Hematopoietic multipotent progenitor cell treated with erythropoietin and hydrocortisone succinate and interleukin-3 and kit ligand, for 4 days (in vitro differentiated cells): ENCODE measurements around the gene NATD1.
A peak's percentile ranks its signal among the peaks of the same experiment; 100 is the strongest.

ENCODE experiments used
- DNase-seq: peaks from one replicate; pipeline ENCODE4 v3.0.0-alpha.2; 2015

The NATD1 gene

DNA sequence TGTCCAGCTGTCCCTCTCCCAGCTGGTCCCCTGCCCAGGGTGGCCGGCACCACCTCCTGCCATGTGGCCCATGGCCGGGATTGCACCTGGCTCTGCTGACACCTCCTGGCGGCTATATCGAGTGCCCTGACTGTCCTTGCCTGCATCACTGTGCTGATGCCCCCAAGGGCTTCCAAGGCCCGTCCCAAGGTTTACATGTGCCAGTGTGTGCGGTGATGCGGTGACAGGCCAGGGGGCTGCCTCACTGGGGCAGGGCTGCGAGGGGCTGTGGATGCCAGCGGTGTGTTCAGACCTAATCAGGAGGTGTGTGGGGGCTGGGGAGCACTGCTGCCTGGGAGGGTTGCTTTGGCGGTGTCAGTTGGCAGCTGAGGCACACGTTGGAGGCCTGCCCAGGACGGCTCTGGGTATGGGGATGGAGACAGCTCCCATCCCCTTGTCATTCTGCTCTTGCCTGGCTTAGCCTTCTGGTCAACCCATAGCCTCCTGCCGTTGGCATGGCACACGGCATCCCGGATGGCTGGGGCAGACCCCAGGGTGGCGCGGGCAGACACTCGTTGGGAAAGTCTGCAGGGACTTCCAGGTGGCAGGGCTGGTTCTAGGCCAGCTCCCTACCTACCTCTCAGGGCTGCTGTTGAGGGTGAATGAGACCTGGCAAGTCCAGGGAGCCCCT is 36.8 kb upstream of the NATD1 start:
- peak; percentile 32 for DNase-seq

DNA sequence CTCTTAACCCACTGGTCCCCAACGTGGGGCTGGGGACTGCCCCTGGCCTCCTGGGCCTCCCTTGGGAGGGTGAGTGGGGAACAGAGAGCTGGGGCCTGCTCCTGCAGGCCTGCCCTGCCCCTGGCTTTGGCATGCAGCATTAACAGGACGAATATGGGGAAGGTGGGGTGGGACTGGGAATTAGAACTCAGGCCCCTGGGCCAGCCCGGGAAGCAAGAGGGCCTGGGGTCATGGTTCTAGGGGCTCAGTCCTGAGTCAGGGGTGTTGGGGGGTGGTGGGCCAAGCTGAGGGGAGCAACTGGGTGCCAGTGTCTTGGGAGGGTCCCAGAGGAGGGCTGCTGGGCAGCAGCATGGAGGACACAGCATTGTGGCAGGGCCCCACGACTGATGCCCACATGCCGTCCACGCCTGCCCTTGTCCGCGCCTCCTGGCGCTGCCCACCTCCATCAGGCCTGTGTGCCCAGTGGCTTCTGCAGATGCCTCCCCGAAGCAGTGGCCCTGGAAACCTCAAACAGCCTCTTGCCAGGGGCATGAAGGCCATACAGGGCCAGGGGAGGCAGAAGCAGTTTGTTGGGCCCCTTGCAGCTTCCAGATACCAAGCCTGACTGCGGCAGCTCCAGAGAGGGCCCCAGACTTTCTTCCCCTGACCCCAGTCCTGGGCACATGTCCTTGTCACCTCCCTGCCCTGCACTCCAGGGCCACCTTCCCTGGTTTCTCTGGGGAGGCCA is 36.1 kb upstream of the NATD1 start:
- no peak for DNase-seq

DNA sequence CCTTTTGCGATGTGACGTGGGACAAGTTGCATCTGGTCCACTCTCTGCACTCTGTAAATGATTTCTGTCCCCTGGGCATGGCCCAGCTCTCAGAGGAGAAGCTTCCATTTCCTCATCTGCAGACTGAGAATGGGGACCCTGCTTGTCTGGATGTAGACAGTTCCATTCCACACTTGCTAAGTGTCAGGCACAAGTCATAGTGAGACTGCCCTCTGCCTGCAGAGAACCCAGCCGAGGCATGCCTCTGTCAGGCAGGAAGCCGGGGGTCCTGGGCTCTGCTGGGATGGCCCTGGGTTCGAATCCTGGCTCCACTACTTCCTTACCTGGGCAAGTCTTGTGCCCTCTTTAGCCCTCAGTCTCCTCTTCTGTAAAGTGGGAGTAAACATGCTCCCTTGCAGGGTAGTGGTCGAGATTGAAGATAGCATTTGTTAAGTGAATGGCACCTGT is 35.4 kb upstream of the NATD1 start:
- peak; percentile 61 for DNase-seq

DNA sequence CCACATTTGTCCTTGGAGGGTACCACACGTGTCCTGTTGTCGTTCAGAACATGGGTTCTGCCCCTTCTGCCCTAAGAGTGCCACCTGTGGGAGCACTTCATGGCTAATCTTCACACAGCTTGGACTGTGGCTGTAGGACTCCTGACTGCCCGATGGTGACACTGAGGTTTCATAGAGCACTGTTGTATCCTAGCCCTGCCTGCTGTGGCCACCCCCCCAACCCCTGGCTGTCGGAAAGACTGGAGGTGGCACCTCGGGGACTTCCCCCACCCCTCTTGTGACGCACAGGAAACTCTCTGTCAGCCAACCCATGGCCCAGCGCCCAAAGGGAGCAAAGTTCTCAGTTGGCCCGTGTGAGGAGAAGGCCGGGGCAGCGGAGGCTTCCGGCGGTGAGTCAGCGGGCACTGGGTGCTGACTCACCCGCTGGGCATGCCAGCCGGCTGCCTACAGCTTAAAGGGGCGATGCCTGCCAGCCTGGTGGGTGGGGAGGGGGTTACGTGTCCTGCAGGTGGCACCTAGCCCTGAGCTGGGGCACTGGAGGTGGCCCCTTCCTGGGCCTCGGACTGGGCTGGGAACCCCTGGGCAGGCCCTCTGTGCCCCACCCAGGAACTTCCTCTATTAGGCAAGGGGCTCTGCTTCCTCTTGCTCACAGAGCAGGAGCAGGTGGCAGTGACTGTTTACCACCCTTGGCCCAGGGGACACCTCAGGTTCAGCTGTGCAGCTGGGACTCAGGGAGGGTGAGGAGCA is 34.7 kb upstream of the NATD1 start:
- DNase-seq: peak; percentile 99

DNA sequence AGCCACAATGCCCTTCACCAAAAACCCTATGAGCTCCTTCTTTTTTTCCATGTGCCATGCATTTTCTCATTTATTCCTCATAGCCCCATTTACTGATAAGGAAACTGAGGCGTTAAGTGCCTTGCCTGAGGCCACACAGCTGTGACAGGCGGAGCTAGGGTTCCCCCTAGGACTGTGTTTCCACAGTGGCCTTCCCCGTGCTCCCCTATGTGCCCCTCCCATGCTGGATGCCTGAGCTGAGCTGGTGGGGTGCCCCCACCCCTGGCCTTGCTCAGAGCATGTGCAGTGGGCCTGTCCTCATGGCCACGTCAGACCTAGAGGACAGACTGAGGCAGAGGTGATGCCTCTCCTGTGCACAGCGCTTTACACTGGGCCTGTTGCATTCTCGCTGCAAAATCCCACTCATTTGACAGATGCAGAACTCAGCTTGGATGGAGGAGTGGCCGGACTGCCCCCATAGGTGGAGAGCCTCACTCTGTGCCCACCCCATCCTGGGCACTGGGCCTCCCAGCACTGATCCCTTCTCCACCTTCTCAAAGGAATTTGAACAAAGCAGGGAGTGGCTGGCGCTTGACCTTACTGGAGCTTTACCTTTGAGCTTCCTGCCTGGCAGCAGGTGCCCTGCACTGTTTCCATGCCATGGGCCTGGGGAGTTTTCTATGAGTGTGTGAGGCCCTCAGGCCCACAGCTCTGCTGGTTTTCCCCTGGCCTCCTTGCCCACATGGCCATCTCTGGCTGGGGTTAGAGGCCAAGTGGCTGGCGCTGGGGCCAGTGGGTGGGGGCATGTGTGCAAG is 33.9 kb upstream of the NATD1 start:
- DNase-seq: peak; percentile 34

DNA sequence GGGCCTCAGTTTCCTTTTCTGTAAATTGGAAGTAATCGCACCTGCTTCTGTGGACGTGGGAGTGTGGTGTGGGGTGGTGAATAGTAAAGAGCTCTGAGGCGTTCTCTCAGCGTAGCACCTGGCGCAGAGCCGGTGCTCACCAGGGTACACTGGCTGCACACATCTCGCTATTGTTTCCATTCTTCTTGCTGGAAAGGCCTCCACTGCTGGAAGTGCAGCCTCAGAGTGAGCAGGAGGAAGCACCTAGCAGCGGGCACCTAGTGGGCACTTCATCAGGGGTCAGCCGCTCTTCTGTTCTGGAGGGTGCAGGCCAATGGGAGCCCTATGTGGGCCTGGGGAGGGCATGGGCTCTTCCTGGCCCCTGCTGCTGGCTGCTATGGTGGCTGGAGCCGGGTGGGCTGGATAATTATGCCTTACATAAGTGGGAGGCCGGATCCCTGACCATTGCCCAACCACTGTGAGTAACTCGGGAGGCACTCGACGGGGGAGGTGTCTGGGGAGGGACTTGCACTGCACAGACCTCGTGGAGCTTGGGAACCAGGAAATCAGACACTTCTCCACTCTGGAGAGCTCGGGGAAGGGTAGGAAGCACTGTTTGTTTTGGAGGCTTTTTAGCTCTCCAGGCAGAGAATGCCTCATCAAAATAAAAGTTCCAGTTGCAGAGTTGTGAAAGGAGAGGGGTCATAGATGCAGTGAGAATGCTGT is 33.0 kb upstream of the NATD1 start:
- DNase-seq: peak; percentile 82

DNA sequence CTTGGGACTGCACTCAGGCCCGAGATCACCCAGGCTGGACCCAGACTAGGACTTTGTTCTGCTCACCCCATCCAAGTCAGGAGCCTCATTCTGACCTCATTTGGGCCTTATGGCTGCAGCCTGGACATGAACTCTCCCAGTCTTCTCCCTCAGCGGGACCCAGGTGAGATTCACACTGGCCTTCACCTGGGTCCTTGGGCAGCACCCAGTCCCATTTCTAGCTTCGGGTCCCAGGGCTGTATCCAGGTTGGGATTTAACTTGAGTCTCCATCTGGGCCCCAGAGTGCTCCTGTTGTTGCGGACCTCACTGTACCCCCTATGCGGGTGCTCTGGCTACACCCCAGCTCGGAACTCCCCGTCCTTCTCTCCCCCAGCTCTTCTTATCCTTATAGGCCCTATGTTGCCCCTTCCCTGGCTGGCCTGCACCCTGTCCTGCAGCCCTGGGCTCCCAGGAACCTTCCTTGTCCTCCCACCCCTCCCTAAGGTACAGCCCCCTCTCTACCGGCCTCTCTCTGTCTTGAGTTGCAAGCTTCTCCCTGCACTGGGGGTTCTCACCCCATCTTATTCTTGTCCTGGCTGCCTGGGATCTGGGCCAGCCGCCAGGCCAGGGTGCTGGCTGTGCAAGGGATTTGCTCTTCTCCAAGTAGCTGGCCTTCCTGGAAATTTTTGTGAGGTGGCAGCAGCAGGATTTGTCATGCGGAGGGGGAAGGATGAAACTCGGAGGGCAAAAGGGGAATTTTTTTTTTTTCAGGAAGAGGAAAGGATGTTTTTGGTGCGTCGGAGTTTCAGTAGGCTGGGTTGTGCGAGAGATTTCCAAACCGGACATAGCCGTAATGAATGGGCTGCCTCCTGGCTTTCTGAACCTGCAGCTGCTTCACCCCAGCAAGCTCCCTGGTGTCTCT is 32.2 kb upstream of the NATD1 start:
- DNase-seq: peak; percentile 36

DNA sequence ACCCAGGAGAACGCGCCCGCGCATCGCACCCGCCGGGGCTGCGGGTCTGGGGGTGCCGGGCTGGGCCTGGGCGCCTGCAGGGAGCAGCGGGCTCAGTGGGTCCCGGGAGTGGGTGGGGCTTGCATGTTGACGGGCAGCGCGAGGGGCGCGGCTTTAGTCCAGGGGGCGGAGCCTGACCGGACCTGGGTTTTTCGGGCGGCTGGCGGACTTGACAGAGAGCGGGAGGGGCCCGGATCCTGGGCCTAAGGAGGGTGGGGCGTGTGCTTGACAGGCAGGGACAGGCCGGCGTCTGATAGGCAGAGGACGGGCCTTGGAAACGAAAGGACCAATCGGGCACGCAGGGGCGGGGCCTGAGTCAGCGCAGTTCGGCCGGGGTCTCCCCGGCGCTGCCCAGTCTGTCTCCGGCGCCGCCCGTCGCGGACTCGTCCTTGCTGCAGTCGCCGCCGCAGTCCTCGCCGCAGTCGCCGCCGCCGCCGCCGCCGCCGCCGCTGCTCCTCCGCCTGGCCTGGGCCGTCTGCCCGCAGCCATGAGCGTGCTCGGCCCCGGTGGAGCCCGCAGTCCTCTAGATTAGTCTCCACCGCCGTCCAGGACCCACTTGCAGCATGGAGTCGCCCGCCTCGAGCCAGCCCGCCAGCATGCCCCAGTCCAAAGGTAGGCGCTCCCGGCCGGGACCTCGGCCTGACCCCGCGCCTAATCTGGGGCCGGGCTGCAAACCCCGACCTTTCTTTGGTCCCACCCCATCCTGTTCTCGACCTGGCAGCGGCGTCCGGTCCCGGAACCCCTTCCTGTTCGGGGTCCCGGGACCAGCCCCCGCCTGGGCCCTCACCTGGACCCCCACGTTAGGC is 31.3 kb upstream of the NATD1 start, which contains the start of gene MAP2K3:
MAP2K3 (plus strand) TSS at position 393 of the 845 bp plus-strand sequence; CDS start at position 603, 210 bp downstream.
- DNase-seq: peak; percentile 100

DNA sequence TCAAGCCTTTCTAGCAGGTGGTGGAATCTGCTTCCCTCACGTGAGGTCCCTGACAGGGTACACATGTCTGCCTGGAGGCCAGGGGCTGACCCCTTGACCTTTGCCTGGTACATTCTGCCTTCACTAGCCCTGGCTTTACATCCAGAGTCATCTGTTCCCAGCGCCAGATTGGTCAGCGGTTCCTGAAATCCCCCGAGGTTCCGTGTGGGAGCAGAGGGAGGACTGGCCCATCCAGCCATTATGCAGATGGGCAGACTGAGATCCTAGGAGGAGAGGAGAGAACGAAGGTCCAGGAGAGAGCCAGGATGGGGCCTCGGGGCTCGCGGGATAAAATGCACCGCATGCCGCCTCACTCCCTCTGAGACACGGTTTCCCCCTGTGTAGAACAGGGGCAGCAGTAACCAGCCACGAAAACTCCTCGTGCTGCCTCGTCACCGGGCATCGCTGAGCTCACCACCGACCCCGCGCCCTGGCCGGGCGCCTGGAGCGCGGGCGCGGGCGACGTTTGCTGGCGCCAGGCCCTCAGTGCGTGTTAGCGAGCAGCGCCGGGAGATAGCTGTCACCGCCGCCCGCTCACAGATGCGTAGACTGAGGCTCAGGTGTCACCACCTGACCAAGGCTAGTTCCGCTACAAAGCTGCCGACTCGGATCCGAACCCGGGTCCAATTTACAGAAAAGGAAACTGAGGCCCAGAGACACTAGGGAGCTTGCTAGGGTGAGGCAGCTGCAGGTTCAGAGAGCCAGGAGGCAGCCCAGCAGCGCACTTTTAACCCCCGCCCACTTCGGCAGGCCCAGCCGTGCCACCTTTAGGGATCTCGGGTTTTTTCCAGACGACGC is 30.5 kb upstream of the NATD1 start:
- no peak for DNase-seq

DNA sequence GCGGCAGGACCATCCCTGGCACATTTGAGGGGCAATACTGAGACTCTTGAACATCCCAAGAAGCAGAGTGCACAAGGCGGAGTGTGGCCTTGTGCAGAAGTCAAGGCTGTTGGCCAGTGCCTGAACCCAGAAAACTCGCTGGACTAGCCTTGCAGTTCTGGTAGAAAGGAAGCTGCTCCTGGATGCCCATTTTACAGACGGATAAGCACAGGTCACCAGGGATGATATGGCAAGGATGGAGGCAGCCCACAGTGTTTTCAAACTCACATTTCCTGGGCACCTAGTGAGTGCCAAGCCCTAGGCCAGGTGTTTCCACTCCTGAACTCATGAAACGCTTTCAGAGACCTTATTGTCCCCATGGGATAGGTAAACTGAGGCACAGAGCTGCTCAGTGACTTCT is 29.6 kb upstream of the NATD1 start:
- DNase-seq: no peak

DNA sequence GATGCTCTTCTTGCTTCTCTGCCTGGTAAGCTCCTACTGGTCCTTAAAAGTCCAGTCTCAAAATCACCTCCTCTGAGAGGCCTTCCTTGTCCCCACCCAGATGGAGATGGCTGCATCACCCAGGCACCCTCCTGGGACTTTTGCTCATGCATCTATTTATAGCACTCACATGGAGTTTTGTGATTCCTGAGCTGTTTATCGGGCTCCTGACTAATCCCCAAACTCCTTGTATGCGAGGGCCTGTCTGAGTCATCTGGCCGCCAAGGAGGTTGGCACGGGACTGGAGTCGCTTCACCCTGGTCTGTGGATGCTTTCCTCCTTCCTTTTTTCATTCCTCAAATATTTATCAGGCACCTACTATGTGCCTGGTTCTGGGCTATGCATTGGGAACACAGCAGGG is 29.0 kb upstream of the NATD1 start:
- no peak for DNase-seq

DNA sequence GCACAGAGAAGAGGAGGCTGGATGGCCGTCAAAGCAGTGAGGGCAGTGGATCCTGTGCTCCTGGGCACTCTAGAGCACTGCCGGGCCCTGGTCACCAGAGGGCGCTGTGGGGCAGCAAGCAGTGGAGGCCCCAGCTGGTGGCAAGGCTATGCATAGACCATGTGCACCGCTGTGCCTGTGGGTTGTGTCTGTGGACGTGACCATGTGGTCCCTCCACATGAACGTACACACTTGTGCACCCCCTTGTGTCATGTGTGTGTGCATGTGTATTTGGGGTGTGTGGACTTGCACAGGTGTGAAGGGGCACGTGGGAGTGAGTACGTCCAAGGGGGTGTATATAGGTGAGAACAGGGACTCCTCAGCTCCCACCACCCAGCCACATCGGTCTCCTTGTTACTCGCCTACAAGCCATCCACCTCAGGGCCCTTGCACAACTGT is 26.9 kb upstream of the NATD1 start:
- DNase-seq: peak; percentile 95

DNA sequence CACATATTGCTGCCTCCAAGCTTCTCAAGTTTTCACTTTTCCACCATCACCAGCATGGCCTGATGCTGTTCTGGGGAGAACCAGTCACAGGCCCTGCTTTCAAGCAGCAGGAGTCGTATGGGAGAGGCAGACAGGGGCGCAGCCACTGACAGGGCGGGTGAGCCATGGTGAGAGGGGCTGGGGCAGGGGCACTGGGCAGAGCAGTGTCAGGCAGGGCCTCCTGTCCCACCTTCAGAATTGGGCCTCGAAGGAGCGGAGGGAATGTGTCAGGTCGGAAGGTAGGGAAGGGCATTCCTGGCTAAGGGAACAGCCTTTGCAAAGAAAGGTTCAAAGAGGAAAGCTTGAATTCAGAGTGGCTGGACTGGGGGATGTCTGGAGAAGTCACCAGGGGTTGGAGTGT is 26.4 kb upstream of the NATD1 start:
- DNase-seq: no peak

DNA sequence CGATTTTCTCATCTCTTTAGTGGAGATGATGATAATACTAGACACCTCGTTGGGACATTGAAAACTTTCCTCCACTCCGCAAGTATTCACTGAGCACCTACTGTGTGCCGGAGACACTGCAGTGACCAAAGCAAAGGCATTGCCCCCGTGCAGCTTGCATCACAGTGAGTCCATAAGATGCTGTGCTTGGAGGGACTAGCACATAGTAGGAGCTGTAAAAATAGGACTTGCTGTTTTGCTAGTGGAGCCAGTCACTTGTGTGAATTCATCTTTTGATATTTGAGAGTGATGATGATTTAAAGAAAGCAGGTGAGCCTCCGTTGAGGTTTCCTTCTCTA is 26.0 kb upstream of the NATD1 start:
- no peak for DNase-seq

DNA sequence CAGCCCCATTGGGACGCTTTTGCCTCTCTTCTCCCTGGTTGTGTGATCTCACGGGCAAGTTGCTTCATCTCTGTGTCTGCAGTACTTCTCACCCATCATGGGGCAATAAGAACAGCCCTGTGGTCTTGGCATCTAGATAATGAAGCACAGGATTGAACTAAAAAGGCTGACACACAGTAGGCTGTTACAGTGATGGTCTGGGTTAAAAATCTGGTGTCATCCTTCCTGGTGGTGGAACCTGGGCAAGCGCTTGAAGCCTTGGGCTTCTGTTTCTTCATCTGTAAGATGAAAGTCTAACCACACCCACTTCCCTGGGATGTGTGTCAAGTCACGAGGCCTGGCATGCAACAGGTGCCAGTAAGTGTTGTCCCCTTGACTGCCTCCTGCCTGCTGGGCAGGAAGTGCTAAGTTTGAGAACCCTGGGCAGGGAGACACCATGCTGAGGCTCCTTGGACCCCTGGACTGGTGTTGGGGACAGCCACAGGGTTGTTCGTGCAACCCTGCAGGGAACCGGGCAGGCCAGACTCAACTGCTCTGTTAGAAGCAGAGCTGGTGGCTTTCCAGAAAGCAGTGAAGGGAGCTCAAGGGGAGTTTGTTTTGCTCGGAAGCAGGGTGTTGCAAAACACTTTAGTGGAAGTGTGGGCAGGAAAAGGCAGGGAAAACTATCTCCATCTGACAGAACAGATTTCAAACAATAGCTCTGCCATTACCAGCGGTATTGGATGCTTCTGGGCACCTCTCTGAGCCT is 25.4 kb upstream of the NATD1 start:
- peak; percentile 76 for DNase-seq

DNA sequence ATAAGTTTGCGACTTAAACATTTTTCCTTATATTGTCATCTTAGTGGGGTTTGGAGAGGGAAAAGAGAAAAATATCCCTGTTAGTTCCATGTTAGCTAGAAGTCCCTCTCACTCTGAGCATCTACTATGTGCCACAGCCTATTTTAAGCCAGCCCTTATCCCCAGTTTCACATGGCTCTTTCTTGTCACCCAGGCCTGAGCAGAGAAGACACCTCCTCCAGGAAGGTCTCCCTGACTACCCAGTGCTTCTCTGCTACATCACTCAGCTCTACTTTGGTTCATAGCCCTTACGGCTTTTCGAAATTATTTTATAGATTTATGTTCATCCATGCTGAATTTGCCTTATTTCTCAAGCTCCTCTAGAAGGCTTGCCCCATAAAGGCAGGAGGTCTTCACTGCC is 24.1 kb upstream of the NATD1 start:
- no peak for DNase-seq

DNA sequence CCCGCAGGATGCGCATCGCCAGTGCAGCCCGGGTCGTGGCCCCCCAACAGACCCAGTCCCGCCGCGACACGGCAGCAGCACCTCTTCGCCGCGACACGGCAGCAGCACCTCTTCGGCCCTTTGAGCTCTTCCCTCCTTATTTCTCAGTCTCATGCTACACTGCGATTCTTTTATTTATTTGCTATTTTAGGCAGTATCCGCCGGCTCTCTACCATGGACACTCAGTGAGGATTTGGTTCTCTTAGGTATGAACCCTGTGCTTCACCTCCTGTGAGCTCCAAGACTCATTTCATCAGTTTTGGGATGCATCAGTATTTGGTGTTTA is 23.0 kb upstream of the NATD1 start:
- DNase-seq: no peak

DNA sequence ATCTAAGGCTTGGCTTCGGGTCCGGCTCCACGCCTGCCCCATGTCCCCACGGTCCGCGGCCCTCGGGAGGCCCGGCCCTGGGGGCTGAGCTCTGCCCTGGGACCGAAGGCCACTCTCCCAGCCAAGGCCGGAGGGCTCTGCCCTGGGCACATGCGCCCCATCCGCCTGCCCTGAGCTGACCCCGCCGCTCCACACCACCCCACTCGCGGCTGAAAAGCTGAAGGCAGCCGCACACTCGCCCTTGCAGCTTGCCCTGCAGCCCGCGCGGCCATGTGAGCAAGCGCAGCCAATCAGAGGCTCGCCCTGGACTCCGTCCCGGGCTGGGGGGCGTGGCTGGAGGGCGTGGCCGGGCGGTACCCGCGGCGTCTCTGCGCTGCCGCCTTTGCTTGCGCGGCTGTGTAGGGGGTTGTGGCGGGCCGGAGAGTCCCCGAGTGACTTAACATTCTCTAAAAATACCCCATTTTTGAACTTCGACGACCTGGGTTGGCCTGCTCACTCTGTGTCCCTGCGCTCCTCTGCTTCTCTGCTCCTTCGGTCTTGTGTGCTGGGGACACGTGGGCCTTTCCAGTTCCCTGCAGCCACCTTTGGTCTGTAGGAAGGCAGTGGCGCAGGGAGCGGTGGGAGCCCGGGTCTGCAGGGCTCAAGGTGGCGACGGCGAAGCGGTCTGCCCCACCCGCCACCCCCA is 22.5 kb upstream of the NATD1 start:
- peak; percentile 95 for DNase-seq
